Activated CD4-positive, alpha-beta T cell treated with anti-CD3 and anti-CD28 coated beads for 36 hours (primary cell): ENCODE results near the gene ACVR1B. TPM values are rescaled to one million over a fixed set of nuclear protein-coding genes. Genes with fewer than 3 reads are reported as not detected.
A peak's percentile ranks its signal among the peaks of the same experiment; 100 is the strongest.

Experiments used
- ATAC-seq: fragments of 200-7000 bp; cut with Tn5 transposase; one replicate; pipeline ENCODE4 v1.10.0; 2021; ENCODE audit warnings: mild to moderate bottlenecking, moderate library complexity
- CTCF ChIA-PET: fragments of 350-600 bp; sonication (Branson Sonifier 250); formaldehyde crosslinking; loops from one replicate; lab custom pipeline; 2021; ENCODE audit warnings: antibody characterized with exemption; lab: Charles Lee
- POLR2A ChIA-PET: fragments of 350-600 bp; sonication (Branson Sonifier 250); formaldehyde crosslinking; loops from one replicate; lab custom pipeline; 2021; ENCODE audit warnings: antibody characterized with exemption, inconsistent platforms; lab: Charles Lee
- DNase-seq: peaks from one replicate; pipeline ENCODE4 v3.0.0-alpha.2; 2020
- H3K27ac Mint-ChIP-seq: one replicate; pipeline ENCODE4 v1.8.0; 2021; ENCODE audit warnings: mixed read lengths
- H3K27me3 Mint-ChIP-seq: one replicate; pipeline ENCODE4 v1.8.0; 2021; ENCODE audit warnings: mixed read lengths
- H3K36me3 Mint-ChIP-seq: one replicate; pipeline ENCODE4 v1.8.0; 2021; ENCODE audit warnings: low read depth, mixed read lengths
- H3K4me1 Mint-ChIP-seq: one replicate; pipeline ENCODE4 v1.8.0; 2021; ENCODE audit warnings: mixed read lengths
- H3K4me3 Mint-ChIP-seq: one replicate; pipeline ENCODE4 v1.8.0; 2021; ENCODE audit warnings: mild to moderate bottlenecking, moderate library complexity, mixed read lengths
- H3K9me3 Mint-ChIP-seq: one replicate; pipeline ENCODE4 v1.8.0; 2021; ENCODE audit warnings: low read depth, mixed read lengths
- intact Hi-C, 2 experiments: fragments of 100-400 bp; cut with DNase I in 1 of 2; cut with micrococcal nuclease in 1 of 2; formaldehyde crosslinking; loops; one replicate each; pipeline versions ENCODE4 v1.14.2 to v1.15.1; 2022 to 2024; cut with DNase I, micrococcal nuclease
- total RNA-seq, 2 experiments: library from RNA; stranded (reverse); gene quantifications; one replicate each; pipeline ENCODE4 v1.2.3, GENCODE V29; 2021

The ACVR1B gene
- total RNA-seq, 2 experiments from 2014 or later, result 10.1 to 12.7 TPM

GRCh38 chr12:51932218-51933076, 19.1 kb upstream of the ACVR1B start:
- intact Hi-C loops, result no loop called here
- Mint-ChIP-seq H3K4me3 (no peak overlapping the region), H3K4me1 (no peaks in the 10 kb centered on the region), H3K27ac (no peak overlapping the region), H3K9me3 (no peaks in the 10 kb centered on the region), H3K27me3 (peaks cover 2% of the 10 kb centered on the region), H3K36me3 (no peaks in the 10 kb centered on the region)
- ChIA-PET POLR2A (no interaction called here), CTCF (interaction anchor here (0.8 kb wide), 1 partner anchor 11 kb away, joined by 5 read pairs; no protein-coding TSS in a partner anchor)
- ATAC-seq, result no peak
- DNase-seq, result no peak

DNA sequence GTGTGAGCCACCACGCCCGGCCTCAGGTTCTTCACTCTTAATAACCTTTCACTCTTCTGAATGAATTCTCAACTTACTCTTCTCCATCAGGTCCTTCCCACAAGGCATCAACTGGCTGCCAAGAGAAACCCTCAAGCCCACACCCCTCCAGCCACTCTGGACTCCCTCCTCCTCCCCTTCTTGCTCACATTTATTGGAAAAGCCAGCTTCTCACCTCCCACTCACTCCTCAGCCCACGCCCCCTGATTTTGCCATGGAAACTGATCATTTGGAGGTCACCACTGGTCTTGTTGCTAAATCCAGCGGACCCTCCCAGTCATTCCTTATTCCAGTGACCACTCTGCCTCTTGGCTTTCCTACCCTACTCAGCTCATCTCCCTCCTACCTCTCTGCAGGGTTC, 17.4 kb upstream of the ACVR1B start:
- DNase-seq (no peak), ATAC-seq (no peak)
- Mint-ChIP-seq H3K36me3 (no peaks in the 10 kb centered on the region), H3K27me3 (peaks cover 2% of the 10 kb centered on the region), H3K9me3 (no peaks in the 10 kb centered on the region), H3K27ac (no peak overlapping the region), H3K4me3 (no peak overlapping the region), H3K4me1 (no peaks in the 10 kb centered on the region)
- ChIA-PET CTCF (interaction anchor here (1.5 to 1.9 kb wide), 2 partner anchors 15 to 47 kb away, joined by 4 to 5 read pairs; no protein-coding TSS in a partner anchor), POLR2A (no interaction called here)
- intact Hi-C loops, result no loop called here

DNA sequence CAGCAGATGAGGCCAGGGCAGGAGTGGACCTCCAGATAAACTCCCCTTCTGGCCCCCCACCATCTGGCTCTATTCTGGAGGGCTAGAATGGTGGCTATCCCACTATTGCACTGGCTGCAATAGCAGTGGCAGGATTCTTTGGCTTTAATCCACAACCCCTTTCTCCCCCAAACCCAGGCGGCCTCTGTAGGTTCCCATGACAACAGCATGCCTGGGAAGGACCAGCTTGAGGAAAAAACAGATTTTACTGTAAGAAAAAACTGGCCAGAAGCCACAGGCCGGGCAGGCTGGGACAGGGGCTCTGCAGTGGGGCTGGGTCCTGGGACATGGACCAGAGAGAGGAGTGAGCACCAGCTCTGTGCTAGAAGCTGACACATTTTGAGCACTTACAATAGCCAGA, 13.6 kb upstream of the ACVR1B start:
- no peak overlapping the region for H3K4me3 Mint-ChIP-seq
- peaks cover 4% of the 10 kb centered on the region for H3K4me1 Mint-ChIP-seq
- ChIA-PET CTCF (interaction anchor here (0.6 to 1.5 kb wide), 3 partner anchors 16 to 87 kb away, joined by 5 to 6 read pairs (median 5); no protein-coding TSS in a partner anchor), POLR2A (no interaction called here)
- no peak for ATAC-seq
- H3K27ac Mint-ChIP-seq, result no peak overlapping the region
- intact Hi-C loops, result no loop called here
- peaks cover 2% of the 10 kb centered on the region for H3K27me3 Mint-ChIP-seq
- no peak for DNase-seq
- no peaks in the 10 kb centered on the region for H3K9me3 Mint-ChIP-seq
- no peaks in the 10 kb centered on the region for H3K36me3 Mint-ChIP-seq

- POLR2A ChIA-PET, result no interaction called here
- Mint-ChIP-seq H3K27ac (no peak overlapping the region), H3K27me3 (peaks cover 2% of the 10 kb centered on the region), H3K4me3 (no peak overlapping the region), H3K4me1 (peaks cover 4% of the 10 kb centered on the region), H3K36me3 (no peaks in the 10 kb centered on the region), H3K9me3 (no peaks in the 10 kb centered on the region)
- CTCF ChIA-PET, result interaction anchor here (1.5 kb wide), 1 partner anchor 17 kb away, joined by 6 read pairs; no protein-coding TSS in a partner anchor
- DNase-seq, result no peak
- intact Hi-C loops, result no loop called here
- ATAC-seq, result no peak
Observed at GRCh38 chr12:51938726-51939125, 12.8 kb upstream of the ACVR1B start.

GRCh38 chr12:51941011-51941581, 10.4 kb upstream of the ACVR1B start:
- intact Hi-C loops, result no loop called here

GRCh38 chr12:51941604-51942003, 9.9 kb upstream of the ACVR1B start:
- no peak for DNase-seq
- POLR2A ChIA-PET, result no interaction called here
- Mint-ChIP-seq H3K9me3 (peaks cover 11% of the 10 kb centered on the region), H3K27me3 (peaks cover 2% of the 10 kb centered on the region), H3K4me1 (peaks cover 4% of the 10 kb centered on the region), H3K27ac (no peak overlapping the region), H3K36me3 (no peaks in the 10 kb centered on the region), H3K4me3 (no peak overlapping the region)
- CTCF ChIA-PET, result interaction anchor here (1.1 kb wide), 1 partner anchor 15 kb away, joined by 3 read pairs; no protein-coding TSS in a partner anchor
- intact Hi-C loops, result no loop called here
- ATAC-seq, result peak; percentile 30

More at GRCh38 chr12:51941011-51941581, 10.4 kb upstream of the ACVR1B start:
- no peaks in the 10 kb centered on the region for H3K36me3 Mint-ChIP-seq
- ChIA-PET POLR2A (no interaction called here), CTCF (interaction anchor here (1.1 kb wide), 1 partner anchor 15 kb away, joined by 3 read pairs; no protein-coding TSS in a partner anchor)
- H3K27ac Mint-ChIP-seq, result no peak overlapping the region
- DNase-seq (no peak), ATAC-seq (no peak)
- H3K4me3 Mint-ChIP-seq, result no peak overlapping the region
- peaks cover 4% of the 10 kb centered on the region for H3K4me1 Mint-ChIP-seq
- H3K9me3 Mint-ChIP-seq, result peaks cover 11% of the 10 kb centered on the region
- peaks cover 2% of the 10 kb centered on the region for H3K27me3 Mint-ChIP-seq

GRCh38 chr12:51942056-51942455, 9.4 kb upstream of the ACVR1B start:
- H3K27ac Mint-ChIP-seq, result no peak overlapping the region
- no peaks in the 10 kb centered on the region for H3K36me3 Mint-ChIP-seq
- no peak overlapping the region for H3K4me3 Mint-ChIP-seq
- intact Hi-C loops, result no loop called here
- peaks cover 2% of the 10 kb centered on the region for H3K27me3 Mint-ChIP-seq
- POLR2A ChIA-PET, result no interaction called here
- no peak for DNase-seq
- ATAC-seq, result no peak
- peaks cover 4% of the 10 kb centered on the region for H3K4me1 Mint-ChIP-seq
- H3K9me3 Mint-ChIP-seq, result peaks cover 11% of the 10 kb centered on the region
- CTCF ChIA-PET, result interaction anchor here (1.1 kb wide), 1 partner anchor 16 kb away, joined by 3 read pairs; no protein-coding TSS in a partner anchor

- no peak overlapping the region for H3K27ac Mint-ChIP-seq
- intact Hi-C loops, result no loop called here
- no peak for DNase-seq
- ATAC-seq, result no peak
- CTCF ChIA-PET, result no interaction called here
- H3K27me3 Mint-ChIP-seq, result peaks cover 5% of the 10 kb centered on the region
- peaks cover 11% of the 10 kb centered on the region for H3K9me3 Mint-ChIP-seq
- POLR2A ChIA-PET, result no interaction called here
- no peaks in the 10 kb centered on the region for H3K36me3 Mint-ChIP-seq
- no peak overlapping the region for H3K4me3 Mint-ChIP-seq
- H3K4me1 Mint-ChIP-seq, result peaks cover 4% of the 10 kb centered on the region
Observed at GRCh38 chr12:51942501-51943000, 8.9 kb upstream of the ACVR1B start.

DNA sequence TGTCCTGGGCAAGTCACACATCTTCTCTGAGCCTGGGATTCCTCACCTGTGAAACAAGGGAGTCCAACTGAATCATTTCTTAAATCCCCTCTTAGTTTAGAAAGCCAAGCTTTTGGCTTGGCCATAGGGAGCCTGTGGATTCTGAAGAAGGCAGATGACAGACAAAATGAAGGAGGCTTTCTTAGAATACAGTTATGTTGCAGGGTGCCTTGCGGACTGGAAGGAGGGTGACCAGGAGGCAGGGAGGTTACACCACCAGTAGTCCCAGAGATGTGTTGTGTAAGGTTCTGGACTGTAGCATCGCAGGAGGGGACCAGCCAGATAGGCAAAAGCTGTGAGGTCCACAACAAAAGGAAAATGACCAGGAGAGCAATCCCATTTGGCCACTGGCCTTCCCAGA, 8.2 kb upstream of the ACVR1B start:
- intact Hi-C loops, result no loop called here
- H3K4me3 Mint-ChIP-seq, result no peak overlapping the region
- H3K27me3 Mint-ChIP-seq, result peaks cover 5% of the 10 kb centered on the region
- ATAC-seq, result no peak
- H3K36me3 Mint-ChIP-seq, result no peaks in the 10 kb centered on the region
- DNase-seq, result no peak
- POLR2A ChIA-PET, result no interaction called here
- peaks cover 4% of the 10 kb centered on the region for H3K4me1 Mint-ChIP-seq
- CTCF ChIA-PET, result no interaction called here
- H3K27ac Mint-ChIP-seq, result no peak overlapping the region
- H3K9me3 Mint-ChIP-seq, result peaks cover 11% of the 10 kb centered on the region

DNA sequence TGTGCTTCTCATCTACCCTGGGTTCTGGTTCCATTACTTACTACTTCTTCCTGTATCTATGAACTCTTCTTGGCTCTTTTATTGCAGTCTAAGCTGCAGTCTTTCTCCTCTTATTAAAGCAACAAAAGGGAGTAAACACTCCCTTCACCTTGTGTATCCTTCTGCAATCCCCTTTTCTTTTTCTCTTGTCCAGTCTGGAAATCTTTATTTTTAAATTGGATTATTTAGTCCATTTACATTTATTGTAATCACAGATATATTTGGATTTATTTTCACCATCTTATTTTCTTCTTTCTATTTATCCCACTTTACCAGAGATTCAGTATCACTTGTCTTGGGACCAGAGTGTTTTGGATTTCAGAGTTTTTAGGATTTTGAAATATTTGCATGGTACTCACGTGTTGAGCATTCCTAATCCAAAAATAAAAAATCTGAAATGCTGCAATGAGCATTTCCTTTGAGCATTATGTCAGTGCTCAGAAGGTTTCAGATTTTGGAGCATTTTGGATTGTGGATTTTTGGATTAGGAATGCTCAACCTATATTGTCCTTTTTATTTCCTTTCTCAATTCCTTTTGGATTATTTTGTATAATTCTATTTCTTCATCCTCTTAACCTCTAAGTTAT, 6.8 kb upstream of the ACVR1B start:
- peaks cover 4% of the 10 kb centered on the region for H3K4me1 Mint-ChIP-seq
- no peak for DNase-seq
- CTCF ChIA-PET, result no interaction called here
- H3K36me3 Mint-ChIP-seq, result no peaks in the 10 kb centered on the region
- POLR2A ChIA-PET, result no interaction called here
- intact Hi-C loops, result no loop called here
- no peak overlapping the region for H3K4me3 Mint-ChIP-seq
- peaks cover 11% of the 10 kb centered on the region for H3K9me3 Mint-ChIP-seq
- H3K27ac Mint-ChIP-seq, result no peak overlapping the region
- no peak for ATAC-seq
- peaks cover 7% of the 10 kb centered on the region for H3K27me3 Mint-ChIP-seq

GRCh38 chr12:51947246-51947996, 4.1 kb upstream of the ACVR1B start:
- DNase-seq, result no peak
- Mint-ChIP-seq H3K4me1 (peaks cover 4% of the 10 kb centered on the region), H3K27ac (no peak overlapping the region), H3K9me3 (peaks cover 11% of the 10 kb centered on the region), H3K4me3 (no peak overlapping the region), H3K27me3 (peaks cover 13% of the 10 kb centered on the region), H3K36me3 (no peaks in the 10 kb centered on the region)
- ATAC-seq, result no peak
- intact Hi-C loops, result no loop called here
- CTCF ChIA-PET, result interaction anchor here (0.5 kb wide), 1 partner anchor 23 kb away, joined by 3 read pairs; no protein-coding TSS in a partner anchor
- POLR2A ChIA-PET, result no interaction called here
